Duodenal mucosa (tissue), 2 donors: Measurements from ENCODE around the gene ARMC9.
"Not testable (repeated sequence)": the region's sequence is repeated elsewhere in the genome, so short reads cannot be mapped to it uniquely, and the experiment has no call there.

Experiments
- H3K27ac ChIP-seq: one replicate; pipeline ENCODE4 v1.7.0; 2013; ENCODE audit warnings: low read depth, low read length
- H3K27me3 ChIP-seq, 2 donors: one replicate each; pipeline ENCODE4 v1.7.0; 2013; ENCODE audit warnings: low read length in 2 of 2, control low read depth in 1 of 2; ENCODE audit not compliant: insufficient read depth in 2 of 2, control insufficient read depth in 1 of 2
- H3K36me3 ChIP-seq, 2 donors: one replicate each; pipeline ENCODE4 v1.7.0; 2013; ENCODE audit warnings: low read length in 2 of 2, control low read depth in 1 of 2; ENCODE audit not compliant: insufficient read depth in 2 of 2, control insufficient read depth in 1 of 2
- H3K4me1 ChIP-seq, 2 donors: one replicate each; pipeline ENCODE4 v1.7.0; 2013; ENCODE audit warnings: low read length in 2 of 2, control low read depth in 1 of 2; ENCODE audit not compliant: insufficient read depth in 2 of 2, control insufficient read depth in 1 of 2
- H3K4me3 ChIP-seq, 2 donors: one replicate each; pipeline ENCODE4 v1.7.0; 2013; ENCODE audit warnings: low read length in 2 of 2, low read depth in 1 of 2
- H3K9ac ChIP-seq, 2 donors: one replicate each; pipeline ENCODE4 v1.7.0; 2013; ENCODE audit warnings: low read length in 2 of 2, low read depth in 1 of 2
- H3K9me3 ChIP-seq, 2 donors: one replicate each; pipeline ENCODE4 v1.7.0; 2013; ENCODE audit warnings: low read length in 2 of 2, control low read depth in 1 of 2; ENCODE audit not compliant: control insufficient read depth in 1 of 2

Gene ARMC9

DNA sequence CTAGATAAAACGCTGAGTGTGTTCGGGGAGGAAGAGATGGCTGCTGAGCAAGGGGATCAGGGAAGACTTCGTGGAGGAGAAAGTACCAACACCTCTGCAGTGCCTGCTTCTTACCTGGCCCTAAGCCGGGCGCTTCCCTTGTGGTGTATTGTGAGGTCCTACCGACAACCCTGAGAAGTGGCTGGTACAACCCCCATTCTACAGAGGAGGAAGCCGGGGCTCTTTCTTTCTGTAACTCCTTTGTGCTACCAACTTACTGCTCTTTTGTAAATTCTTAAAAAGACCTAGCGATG, 96.9 kb downstream of the ARMC9 start:
- Histone ChIP-seq H3K4me1 (peaks cover 7 to 16% of the 10 kb centered on the region in 2 donors), H3K27ac (no peak overlapping the region), H3K4me3 (no peak overlapping the region), H3K9ac (no peak overlapping the region), H3K9me3 (no peaks in the 10 kb centered on the region), H3K27me3 (no peaks in the 10 kb centered on the region), H3K36me3 (no peaks in the 10 kb centered on the region)

DNA sequence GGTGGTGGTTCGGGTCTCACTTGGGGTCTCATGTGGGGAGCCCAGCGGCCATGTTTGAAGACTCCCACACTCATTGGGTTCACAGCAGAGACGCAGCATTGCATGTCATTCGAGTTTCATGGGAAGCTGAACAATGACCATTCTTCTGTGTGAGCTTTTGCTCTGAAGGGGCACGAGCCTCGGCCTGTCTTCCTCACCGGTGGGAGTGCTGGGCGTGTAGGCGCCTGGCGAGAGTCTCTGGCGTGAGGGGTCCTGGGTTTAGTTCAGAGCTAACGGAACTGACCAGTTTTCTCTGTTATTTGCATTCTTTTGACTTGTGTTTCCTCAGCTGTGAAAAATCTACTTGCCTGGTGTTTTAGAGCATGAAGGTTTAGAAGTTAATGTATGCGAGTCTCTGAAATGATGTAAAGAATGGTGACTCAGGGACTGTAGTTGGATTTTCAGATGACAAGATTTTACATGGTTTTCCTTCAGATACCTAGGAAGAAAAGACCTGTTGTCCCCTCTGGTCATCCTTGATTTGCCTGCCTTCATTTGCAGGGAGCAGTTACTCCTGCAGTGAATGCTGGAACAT, 98.1 kb downstream of the ARMC9 start:
- Histone ChIP-seq H3K4me3 (no peak overlapping the region), H3K4me1 (peaks cover 7 to 14% of the 10 kb centered on the region in 2 donors), H3K27me3 (no peaks in the 10 kb centered on the region), H3K27ac (no peak overlapping the region), H3K36me3 (no peaks in the 10 kb centered on the region), H3K9ac (no peak overlapping the region), H3K9me3 (no peaks in the 10 kb centered on the region)

DNA sequence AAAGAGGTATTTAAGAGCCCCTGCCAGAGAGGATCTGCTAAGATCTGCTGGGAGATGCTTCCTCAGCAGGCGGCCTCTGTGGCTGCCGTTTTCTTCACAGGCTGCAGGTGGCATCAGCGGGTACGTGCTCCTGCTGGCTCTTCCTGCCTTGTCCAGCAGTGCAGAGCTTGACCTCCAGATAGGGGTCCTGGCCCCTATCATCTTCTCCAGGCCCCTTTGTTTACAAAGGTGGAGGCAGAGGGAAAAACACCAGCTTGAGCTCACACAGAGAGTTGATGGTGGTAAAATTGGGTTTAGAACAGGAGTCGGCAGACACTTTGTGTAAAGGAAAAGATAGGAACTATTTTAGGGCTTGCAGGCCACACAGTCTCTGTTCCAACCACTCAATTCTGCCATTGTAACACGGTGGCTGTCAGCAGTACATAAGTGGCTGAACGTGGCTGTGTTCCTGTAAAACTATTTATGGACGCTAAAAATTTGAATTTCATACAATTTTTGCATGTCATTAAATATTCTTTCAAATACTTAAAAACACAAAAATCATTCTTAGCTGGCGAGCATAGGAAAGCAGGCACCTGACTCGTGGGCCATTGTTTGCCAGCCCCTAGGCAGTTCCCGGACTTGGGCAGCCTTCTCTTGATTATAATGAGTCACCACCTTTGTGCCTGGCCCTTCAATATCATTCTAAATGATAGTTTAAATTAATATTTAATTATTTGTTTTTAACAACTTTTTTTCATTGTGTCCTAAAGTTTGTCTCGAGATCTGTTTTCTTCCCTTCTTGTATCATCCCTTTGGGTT, 98.9 kb downstream of the ARMC9 start:
- H3K27me3 ChIP-seq: no peaks in the 10 kb centered on the region
- no peaks in the 10 kb centered on the region for H3K36me3 ChIP-seq
- H3K4me3 ChIP-seq: no peak overlapping the region
- no peak overlapping the region for H3K27ac ChIP-seq
- no peaks in the 10 kb centered on the region for H3K9me3 ChIP-seq
- peaks cover 6 to 12% of the 10 kb centered on the region in 2 donors for H3K4me1 ChIP-seq
- no peak overlapping the region for H3K9ac ChIP-seq

DNA sequence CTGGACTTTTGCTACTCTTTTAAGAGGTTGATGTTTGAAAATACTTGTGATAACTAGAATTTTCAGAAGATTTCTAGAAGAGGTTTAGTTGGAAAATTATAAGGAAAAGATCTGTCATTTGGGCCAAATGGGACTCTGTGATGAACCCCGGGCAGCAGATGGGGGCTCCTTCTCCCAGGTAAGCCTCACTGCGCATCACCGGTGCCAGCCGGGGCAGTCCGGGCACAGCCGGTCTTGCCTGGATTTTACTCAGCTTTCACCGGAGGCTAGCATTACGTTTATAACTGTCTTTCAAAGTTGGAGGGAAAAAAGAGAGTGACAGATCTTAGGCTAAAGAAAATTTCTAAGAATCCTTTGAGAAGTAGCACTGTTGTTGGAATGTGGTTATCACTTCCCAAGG, 99.7 kb downstream of the ARMC9 start:
- no peak overlapping the region for H3K4me3 ChIP-seq
- peaks cover 0 to 5% of the 10 kb centered on the region in 2 donors for H3K4me1 ChIP-seq
- no peaks in the 10 kb centered on the region for H3K9me3 ChIP-seq
- H3K27me3 ChIP-seq: no peaks in the 10 kb centered on the region
- H3K27ac ChIP-seq: no peak overlapping the region
- no peak overlapping the region for H3K9ac ChIP-seq
- no peaks in the 10 kb centered on the region for H3K36me3 ChIP-seq

DNA sequence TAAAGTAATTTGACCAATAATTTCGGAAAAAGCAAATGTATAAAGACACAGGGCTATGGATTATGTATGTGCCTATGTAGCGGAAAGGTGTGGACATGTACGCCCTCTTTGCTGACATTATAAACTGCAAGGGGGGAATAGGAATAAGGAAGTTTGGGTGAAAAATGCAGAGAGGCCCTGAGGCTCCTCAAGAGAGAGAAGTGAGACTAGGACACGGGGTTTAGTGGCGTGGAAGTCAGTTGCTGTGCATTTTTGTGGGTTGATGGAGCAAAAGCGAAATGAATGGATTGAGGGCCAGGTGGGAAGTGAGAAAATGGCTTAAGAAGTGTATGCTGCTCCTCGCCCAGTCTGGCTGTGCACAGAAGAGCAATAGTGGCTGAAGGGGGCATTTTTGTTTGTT, 100.8 kb downstream of the ARMC9 start:
- Histone ChIP-seq H3K9me3 (no peaks in the 10 kb centered on the region), H3K27ac (no peak overlapping the region), H3K9ac (no peak overlapping the region), H3K36me3 (no peaks in the 10 kb centered on the region), H3K4me3 (no peak overlapping the region), H3K27me3 (no peaks in the 10 kb centered on the region), H3K4me1 (peaks cover 0 to 5% of the 10 kb centered on the region in 2 donors)

DNA sequence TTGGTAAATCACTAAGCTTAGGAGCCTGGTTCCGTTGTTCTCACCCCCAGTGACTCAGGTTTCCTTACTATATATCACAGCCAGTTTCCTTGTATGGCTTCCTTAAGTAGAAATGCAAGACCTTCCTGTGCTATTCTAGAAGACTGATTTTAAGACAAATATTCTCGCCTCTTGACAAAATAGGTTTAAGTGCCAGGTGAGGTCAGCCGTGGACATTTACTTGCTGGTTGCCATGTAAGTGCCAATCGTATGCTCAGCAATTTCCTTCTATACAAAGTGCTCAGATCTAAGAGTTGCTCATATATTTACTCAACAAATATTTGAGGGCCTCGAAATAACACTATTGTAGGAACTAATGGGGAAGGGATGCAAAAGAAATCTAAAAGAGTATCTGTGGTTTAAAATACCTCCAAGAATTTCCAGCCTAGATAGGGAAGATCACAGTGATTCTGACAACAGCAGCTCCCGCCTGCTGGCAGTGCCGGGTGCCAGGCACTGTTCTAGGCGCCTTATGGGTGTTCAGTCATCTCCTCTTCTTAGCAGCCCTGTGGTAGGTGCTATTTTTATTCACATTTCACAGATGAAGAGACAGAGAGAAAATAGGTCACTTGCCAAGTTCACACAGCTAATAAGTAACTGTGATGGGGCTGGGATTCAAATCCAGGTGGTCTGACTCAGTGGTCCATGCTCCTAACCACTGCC, 101.7 kb downstream of the ARMC9 start:
- Histone ChIP-seq H3K4me1 (peaks cover 0 to 8% of the 10 kb centered on the region in 2 donors), H3K27me3 (no peaks in the 10 kb centered on the region), H3K27ac (no peak overlapping the region), H3K4me3 (no peak overlapping the region), H3K9ac (no peak overlapping the region), H3K9me3 (no peaks in the 10 kb centered on the region), H3K36me3 (no peaks in the 10 kb centered on the region)

DNA sequence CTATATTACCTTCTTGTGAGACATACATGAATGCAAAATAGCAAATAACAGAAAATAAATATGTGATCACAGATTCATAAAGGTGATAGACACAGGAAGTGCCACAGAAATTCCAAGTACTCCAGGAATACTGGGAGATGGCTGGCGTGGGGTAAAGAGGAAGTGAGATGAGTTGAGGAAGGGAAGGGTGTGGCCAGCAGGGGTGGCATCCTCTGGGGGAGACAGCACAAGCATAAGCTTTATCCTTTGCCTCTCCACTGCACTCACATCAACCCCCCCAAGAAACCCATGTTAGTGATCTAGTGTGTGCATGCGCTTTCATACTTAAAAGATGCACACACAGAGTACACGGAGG, 102.3 kb downstream of the ARMC9 start:
- no peak overlapping the region for H3K4me3 ChIP-seq
- no peak overlapping the region for H3K27ac ChIP-seq
- peaks cover 0 to 11% of the 10 kb centered on the region in 2 donors for H3K4me1 ChIP-seq
- H3K27me3 ChIP-seq: no peaks in the 10 kb centered on the region
- H3K9me3 ChIP-seq: no peaks in the 10 kb centered on the region
- H3K9ac ChIP-seq: no peak overlapping the region
- H3K36me3 ChIP-seq: no peaks in the 10 kb centered on the region

DNA sequence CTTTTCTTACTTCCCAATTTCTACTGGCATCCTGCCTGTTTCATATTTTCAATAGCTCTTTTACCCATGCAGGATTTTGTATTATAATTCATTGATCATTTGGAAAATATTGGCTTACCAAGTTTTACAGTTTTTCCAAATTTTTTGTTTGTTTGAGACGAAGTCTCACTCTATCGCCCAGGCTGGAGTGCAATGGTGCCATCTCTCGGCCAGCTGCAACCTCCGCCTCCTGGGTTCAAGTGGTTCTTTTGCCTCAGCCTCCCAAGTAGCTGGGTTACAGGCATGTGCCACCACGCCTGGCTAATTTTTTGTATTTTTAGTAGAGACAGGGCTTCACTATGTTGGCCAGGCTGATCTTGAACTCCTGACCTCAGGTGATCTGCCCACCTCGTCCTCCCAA, 105.8 kb downstream of the ARMC9 start:
- not testable (repeated sequence) for H3K9me3 ChIP-seq, H3K36me3 ChIP-seq, H3K4me3 ChIP-seq, H3K4me1 ChIP-seq, H3K27ac ChIP-seq, H3K27me3 ChIP-seq, H3K9ac ChIP-seq

DNA sequence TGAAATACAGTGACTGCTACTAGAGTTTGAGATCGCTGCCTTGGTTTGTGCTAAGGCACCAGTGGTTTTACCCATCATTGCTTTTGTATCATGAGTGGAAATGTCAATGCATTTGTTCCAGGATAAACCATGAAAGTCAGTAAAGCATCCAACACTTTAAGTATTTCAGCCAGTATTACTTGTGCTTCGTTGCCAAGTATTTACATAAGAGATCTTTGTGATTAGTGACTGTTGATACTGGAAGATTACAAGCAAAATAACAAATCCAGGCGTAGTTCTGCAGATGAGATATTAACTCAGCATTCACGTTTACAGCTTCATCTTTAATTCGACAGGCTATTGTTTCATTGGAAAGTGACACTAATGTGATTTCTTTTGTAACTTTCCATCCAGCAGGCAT, 106.8 kb downstream of the ARMC9 start:
- H3K4me1 ChIP-seq: peaks cover 0 to 7% of the 10 kb centered on the region in 2 donors
- no peak overlapping the region for H3K9ac ChIP-seq
- no peaks in the 10 kb centered on the region for H3K27me3 ChIP-seq
- no peaks in the 10 kb centered on the region for H3K36me3 ChIP-seq
- H3K4me3 ChIP-seq: no peak overlapping the region
- H3K27ac ChIP-seq: no peak overlapping the region
- no peaks in the 10 kb centered on the region for H3K9me3 ChIP-seq

DNA sequence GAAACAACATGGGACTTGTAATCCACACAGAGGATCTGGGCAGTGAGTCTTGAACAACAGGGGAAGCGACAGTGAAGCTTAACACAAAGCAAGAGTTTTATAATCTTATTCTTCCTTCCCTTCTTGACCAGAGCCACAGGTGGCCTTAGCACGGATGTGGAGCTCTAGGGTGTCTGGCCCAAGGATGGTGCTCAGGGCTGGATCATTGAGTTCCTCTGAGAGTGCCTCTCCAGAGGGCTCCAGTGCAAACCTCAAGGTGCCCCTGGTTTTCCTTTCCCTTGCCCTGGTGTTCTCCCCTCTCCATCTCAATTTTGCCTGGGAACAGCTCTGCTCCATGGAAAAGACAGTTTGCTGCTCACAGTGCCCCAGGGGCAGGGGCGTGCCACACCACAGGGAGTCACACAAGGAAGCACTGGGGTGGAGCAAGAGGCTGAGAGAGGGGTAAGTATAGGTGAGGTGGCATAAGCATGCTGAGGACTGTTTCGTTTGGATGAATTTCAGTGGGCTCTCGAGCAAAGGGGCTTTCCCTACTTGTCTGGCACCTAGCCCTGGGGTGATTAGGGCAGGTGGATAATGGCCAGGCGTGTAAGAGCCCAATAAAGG, 108.5 kb downstream of the ARMC9 start:
- Histone ChIP-seq H3K9me3 (no peaks in the 10 kb centered on the region), H3K36me3 (no peaks in the 10 kb centered on the region), H3K4me1 (peaks cover 0 to 7% of the 10 kb centered on the region in 2 donors), H3K9ac (no peak overlapping the region), H3K27ac (no peak overlapping the region), H3K27me3 (no peaks in the 10 kb centered on the region), H3K4me3 (no peak overlapping the region)
